ENCODE measurements around the gene AGPAT2. TPM values are rescaled to one million over a fixed set of nuclear protein-coding genes. Genes with fewer than 3 reads are reported as not detected.

AGPAT2 gene
- total and polyA plus RNA-seq, 2 donors (not counting 1 experiment from before 2014, with no cell fraction given), result 25.1 to 28.4 TPM

- H3K79me2 ChIP-seq (ENCODE audit: control insufficient read depth, insufficient read depth, low read length), result no peaks in the 10 kb centered on the region
- H3K4me3 ChIP-seq (ENCODE audit: control extremely low read depth in 1 of 5, extremely low read depth in 1 of 5, insufficient read depth in 1 of 5, low read depth in 2 of 5, low read length in 4 of 5), result no peak overlapping the region
- Mint-ChIP-seq H3K27ac (no peak overlapping the region), H3K4me1 (peaks cover 12% of the 10 kb centered on the region), H3K27me3 (peaks cover 15% of the 10 kb centered on the region), H3K9me3 (ENCODE audit: insufficient read depth) (no peaks in the 10 kb centered on the region), H3K4me3 (no peak overlapping the region)
- ATAC-seq (ENCODE audit: low read depth), result no peak
- H2AFZ ChIP-seq (ENCODE audit: insufficient read depth, low read depth, low read length, poor library complexity, severe bottlenecking), result no peak overlapping the region
- H3K9ac ChIP-seq (ENCODE audit: low read length), result no peak overlapping the region
- no peak overlapping the region for H3K27ac ChIP-seq (ENCODE audit: low read length in 2 of 2)
- peaks cover 6% of the 10 kb centered on the region for H4K20me1 ChIP-seq (ENCODE audit: control insufficient read depth, insufficient read depth, low read length, poor library complexity, severe bottlenecking)
- H3K27me3 ChIP-seq (replicated peaks in 1 of 4; ENCODE audit: control extremely low read depth in 1 of 4, control insufficient read depth in 3 of 4, insufficient read depth in 4 of 4, low read length in 3 of 4), result peaks cover 0 to 50% (median 24%) of the 10 kb centered on the region in 4 experiments
- H3K9me3 ChIP-seq (ENCODE audit: control extremely low read depth in 1 of 3, control insufficient read depth in 2 of 3, insufficient read depth in 1 of 3, low read length in 2 of 3), result peaks cover 0 to 11% (median 0%) of the 10 kb centered on the region in 3 donors
- intact Hi-C loops (cut with micrococcal nuclease), result loop anchor here (10.0 kb wide), 1 partner anchor 47 kb away; the partner anchor contains the start of gene DIPK1B
- ChIA-PET POLR2A (interaction anchor here (0.5 kb wide), 1 partner anchor 33 kb away, joined by 3 read pairs; no protein-coding TSS in a partner anchor), CTCF (no interaction called here)
- WGBS (ENCODE audit: insufficient coverage), result 84% methylated on average over 21 of the region's 21 CpGs
- H3K36me3 ChIP-seq (replicated peaks in 1 of 2; ENCODE audit: control extremely low read depth in 1 of 2, control insufficient read depth in 1 of 2, extremely low read depth in 1 of 2, insufficient read depth in 2 of 2, low read length in 1 of 2), result no peaks in the 10 kb centered on the region
- peaks cover 10 to 16% of the 10 kb centered on the region in 2 donors for H3K4me1 ChIP-seq (ENCODE audit: control insufficient read depth in 2 of 2, insufficient read depth in 2 of 2, low read length in 2 of 2)
- no peak for DNase-seq
- TF ChIP-seq EZH2 (IDR thresholded peaks at IDR 0.05; ENCODE audit: borderline replicate concordance, insufficient read depth, low read depth, low read length, poor library complexity, severe bottlenecking) (no peak), CTCF (IDR thresholded peaks at IDR 0.05) (no peak)
- H3K4me2 ChIP-seq (replicated peaks; ENCODE audit: low read depth, low read length, poor library complexity, severe bottlenecking), result no peak overlapping the region
Observed at GRCh38 chr9:136667214-136667939, 19.9 kb downstream of the AGPAT2 start.

Data from B cell (primary cell).